IPS-18c (cell line): Measurements from ENCODE around the gene ABLIM2.

Source experiments
- H3K4me3 ChIP-seq: 2 replicates; pipeline ENCODE4 v1.7.0; 2013; ENCODE audit warnings: low read depth, mild to moderate bottlenecking, low read length, moderate library complexity; ENCODE audit not compliant: insufficient read depth
- H3K9me3 ChIP-seq: one replicate; pipeline ENCODE4 v1.6.1; 2013; ENCODE audit warnings: mild to moderate bottlenecking, low read length, moderate library complexity; ENCODE audit not compliant: control insufficient read depth, insufficient read depth

ABLIM2 gene

DNA sequence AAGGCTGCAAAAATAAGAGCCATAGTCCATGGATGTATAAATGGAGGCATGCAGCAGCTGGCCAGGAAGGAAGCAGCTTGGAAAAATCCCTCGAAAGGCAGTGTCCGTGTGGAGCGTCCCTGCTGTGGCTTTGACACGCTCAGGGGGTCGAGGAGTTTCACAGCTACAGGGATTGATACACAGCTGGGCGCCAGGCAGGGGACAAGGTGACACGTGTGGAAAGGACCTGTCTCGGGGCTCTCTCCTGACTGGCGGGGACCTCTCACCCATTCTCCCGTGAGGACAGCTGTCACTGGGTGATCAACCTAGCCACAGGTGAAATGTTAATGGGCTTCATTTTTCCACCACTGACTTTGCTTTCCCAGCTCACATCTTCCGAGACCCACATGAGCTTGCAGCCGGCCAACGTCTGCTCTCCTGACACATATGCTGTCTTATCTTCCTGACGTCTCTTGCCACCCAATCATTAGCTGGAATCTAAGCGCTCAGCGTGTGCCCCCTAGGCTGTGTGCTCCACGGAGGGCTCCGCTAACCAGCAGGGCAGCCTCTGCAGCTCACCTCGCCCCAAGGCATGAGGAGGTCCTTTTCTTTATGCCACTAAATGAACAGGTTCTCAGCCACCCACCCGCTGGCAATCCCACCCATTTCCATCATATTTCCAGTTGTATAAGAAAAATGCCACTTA, 129.6 kb downstream of the ABLIM2 start:
- no peak overlapping the region for H3K4me3 ChIP-seq
- H3K9me3 ChIP-seq, result no peaks in the 10 kb centered on the region

DNA sequence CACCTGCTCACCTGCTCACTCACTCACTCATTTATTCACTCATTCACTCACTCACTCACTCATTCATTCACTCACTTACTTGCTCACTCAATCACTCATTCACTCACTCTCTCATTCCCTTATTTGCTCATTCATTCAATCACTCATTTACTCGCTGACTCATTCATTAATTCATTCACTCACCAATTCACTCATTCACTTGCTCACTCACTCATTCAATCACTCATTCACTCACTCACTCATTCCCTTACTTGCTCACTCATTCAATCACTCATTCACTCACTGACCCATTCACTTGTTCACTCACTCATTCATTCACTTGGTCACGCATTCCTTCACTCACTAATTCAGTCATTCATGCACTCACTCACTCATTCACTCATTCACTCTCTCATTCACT, 130.2 kb downstream of the ABLIM2 start:
- Histone ChIP-seq H3K9me3 (no peaks in the 10 kb centered on the region), H3K4me3 (no peak overlapping the region)

DNA sequence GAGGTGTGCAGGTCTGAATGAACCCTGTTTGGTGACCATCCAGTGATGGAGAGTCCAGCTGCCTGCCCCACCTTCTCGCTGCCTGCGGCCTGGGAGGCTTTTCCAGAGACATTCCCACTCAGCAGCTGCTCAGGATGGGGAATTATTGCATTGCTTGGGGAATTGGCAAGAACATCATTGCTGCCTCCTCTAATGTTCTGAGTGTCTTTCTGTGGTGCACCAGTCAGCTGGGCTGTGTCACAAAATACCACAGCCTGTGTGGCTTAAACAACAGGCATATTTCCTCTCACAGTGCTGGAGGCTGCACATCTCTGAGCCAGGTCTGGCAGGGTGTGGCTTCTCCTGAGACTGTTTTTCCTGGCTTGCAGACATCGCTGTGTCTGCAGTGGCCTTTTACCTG, 132.2 kb downstream of the ABLIM2 start:
- Histone ChIP-seq H3K9me3 (no peaks in the 10 kb centered on the region), H3K4me3 (no peak overlapping the region)

DNA sequence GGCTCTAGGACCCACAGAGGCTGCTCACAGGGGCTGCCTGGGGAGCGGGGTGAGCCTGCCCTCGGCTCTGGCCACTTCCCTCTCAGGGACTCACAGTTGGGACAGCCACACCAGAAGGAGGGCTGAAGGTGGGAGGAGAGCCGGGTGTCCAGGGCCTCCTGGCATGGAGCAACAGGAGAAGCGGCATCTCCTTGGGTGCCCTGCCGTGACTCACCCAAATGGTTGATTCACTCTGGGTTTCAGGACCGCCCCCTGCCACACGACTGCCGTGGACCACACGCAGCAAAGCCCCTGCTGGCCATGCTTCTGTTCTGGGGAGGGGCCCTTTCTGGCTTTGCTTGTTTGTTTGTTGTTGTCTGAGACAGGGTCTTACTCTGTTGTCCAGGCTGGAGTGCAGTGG, 132.9 kb downstream of the ABLIM2 start:
- Histone ChIP-seq H3K4me3 (no peak overlapping the region), H3K9me3 (no peaks in the 10 kb centered on the region)

DNA sequence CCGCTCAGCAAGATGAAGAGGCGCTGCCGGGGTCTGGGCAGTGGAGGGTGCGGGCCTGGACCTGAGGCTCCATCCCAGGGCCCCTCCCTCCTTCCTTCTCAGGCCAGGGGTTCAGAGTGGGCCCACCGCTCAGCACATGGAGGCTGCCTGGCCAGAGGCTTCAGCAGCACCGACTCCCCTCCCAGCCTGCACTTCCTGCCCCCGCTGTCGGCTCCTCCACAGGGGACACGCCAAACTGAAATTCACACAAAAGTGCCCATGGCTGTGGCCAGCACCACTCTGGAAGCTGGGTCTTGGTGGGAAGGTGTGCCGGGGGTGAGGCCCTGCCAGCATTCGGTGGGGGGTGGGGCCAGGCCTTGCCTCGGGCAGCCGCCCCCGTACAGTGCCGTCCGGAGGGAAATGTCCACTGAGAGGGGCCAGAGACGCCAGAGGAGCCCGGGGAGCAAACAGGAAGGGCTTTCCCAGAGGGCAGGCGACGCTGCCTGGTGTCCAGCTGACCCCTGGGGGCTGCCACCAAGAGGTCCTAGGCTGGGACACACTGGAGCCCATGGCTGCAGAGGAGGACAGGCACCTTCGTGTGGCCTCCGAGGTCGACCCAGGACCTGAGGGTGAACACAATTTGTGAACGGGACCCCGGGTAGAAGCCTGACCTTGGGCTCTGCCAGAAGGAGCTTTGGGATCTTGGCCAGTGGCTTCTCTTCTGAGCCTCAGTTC, 134.4 kb downstream of the ABLIM2 start:
- H3K9me3 ChIP-seq, result no peaks in the 10 kb centered on the region
- H3K4me3 ChIP-seq, result no peak overlapping the region

DNA sequence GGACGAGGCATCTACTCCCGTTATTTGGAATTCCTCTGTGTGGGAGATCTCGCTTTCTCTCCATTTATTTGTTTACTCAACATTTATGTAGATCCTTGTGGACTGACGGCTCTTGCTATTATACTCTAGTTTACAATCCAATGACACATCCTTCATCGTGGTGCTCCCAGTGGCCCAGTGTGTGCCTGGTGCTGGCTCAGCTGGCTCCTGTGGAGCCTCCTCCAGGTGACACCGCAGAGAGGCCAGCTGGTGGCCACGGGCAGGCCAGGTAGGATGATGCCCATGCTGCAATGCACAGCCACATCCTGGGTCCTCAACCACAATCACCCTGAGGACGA, 134.9 kb downstream of the ABLIM2 start:
- H3K4me3 ChIP-seq, result no peak overlapping the region
- no peaks in the 10 kb centered on the region for H3K9me3 ChIP-seq

DNA sequence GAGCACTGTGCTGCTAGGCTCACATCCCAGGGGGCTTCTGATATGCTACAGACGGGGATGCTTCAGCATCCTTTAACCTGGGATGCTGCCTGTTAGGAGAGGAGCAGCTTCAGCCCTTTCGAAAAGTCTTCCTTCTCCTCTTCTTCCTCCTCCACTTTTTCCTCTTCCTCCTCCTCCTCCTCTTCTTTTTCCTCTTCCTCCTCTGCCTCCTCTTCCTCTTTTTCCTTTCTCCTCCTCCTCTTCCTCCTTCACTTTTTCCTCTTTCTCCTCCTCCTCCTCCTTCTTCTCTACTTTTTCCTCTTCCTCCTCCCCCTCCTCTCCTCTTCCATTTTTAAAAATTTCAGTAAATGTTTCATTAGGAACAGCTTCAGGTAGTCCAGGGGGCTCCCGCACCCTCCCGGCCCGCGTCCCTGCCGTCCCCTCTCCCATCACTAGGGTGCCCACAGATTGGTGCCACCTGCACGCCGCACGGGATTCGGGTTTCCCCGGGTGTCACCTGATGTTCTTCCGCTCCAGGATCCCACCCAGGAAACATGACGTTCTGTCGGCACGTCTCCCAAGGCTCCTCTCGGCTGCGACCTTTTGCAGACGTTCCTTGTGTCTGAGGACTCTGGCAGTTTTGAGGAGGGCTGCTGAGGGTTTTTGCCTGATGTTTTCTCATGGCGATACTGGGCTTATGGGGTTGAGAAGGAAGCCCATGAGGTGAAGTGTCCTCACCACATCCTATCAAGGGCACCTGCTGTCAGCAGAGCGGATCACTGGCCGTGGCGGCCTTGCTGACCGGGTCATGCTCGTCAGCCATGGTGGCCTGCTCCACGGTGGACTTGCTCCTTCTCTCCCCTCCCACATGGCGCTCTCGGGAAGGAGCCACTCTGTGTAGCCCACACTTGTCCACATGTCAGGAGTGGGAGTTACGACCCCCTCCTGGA, 135.6 kb downstream of the ABLIM2 start:
- Histone ChIP-seq H3K4me3 (no peak overlapping the region), H3K9me3 (no peaks in the 10 kb centered on the region)

DNA sequence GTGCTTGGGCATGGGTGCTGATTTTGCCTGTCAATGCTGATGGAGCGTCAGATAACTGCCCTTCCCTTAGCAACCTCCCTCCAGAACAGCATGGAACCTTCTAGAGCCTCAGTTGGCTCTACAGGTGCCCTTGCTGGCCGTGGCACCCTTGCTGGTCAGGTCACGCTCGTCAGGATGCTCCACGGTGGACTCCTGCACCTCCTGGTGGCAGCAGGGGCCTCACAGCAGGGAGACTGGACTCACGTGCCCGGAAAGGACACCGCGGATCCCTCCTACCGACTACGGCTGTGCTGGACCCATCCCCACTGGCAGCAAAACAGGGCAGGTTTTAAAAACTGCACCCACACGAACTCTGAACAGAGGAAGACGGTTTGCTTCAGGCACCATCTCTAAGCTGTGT, 136.8 kb downstream of the ABLIM2 start:
- Histone ChIP-seq H3K9me3 (no peaks in the 10 kb centered on the region), H3K4me3 (no peak overlapping the region)

DNA sequence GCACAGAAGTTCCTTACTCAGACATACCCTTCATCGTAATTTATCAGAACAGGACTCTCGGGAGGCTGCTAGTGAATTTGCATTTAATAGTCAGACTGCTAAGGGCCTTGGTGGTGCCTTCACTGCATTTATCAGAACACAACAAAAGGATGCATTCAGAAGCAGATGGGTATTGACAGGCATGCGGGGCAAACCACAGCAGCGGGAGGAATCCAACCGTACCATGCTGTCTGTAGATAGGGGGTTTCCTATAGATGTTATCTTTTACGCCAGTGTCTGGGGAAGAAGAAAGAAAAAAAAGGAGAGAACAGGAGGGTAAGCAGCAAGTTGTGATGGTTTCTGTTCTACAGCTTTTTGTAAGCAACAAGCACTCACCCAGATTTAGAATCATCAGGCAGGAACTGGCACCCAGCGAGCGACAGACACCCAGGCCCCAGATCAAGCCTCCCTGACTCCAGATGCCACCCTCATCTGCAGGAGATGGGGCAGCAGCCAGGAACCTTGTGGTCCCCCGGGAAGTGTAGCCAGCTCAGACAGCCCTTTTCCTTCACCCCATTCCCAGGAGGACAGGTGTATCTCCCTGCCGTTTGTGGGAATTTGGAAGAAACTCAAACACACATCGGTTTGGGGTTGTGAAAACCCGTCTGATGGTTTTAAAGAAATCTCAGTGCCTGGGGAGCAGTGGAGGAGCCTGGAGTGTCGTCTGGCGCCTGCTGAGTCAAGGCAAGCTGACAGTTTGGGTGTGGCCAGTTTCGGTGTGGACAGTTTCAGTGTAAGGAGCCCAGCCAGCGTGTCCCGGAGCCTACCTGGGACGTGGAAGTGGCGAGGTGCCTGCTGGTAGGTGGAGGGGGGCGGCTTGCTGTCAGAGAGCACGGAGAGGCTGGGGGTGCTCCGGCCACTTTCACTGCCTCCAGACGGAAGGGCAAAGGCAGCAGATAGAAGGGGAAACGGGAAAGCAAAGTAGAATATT, 138.9 kb downstream of the ABLIM2 start:
- Histone ChIP-seq H3K4me3 (no peak overlapping the region), H3K9me3 (no peaks in the 10 kb centered on the region)

DNA sequence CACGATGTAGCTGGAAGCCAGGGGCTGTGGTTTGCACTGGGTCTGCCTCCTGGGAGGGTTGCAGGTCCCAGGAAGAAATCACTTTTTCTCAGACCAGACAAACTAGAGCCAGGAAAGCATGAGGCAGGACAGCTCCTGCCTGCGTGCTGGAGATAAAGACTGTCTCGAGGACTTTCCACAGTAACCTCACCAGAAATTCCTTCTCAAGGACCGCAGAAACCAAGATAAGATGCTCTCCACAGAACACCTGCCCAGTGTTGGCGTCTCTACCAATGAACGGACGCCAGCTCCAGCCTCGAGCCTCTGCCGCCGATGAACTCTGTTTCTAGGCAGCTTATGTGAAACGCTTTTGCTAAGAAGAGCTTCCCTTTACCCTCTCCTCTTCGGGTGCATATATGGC, 142.1 kb downstream of the ABLIM2 start:
- Histone ChIP-seq H3K9me3 (no peaks in the 10 kb centered on the region), H3K4me3 (no peak overlapping the region)

DNA sequence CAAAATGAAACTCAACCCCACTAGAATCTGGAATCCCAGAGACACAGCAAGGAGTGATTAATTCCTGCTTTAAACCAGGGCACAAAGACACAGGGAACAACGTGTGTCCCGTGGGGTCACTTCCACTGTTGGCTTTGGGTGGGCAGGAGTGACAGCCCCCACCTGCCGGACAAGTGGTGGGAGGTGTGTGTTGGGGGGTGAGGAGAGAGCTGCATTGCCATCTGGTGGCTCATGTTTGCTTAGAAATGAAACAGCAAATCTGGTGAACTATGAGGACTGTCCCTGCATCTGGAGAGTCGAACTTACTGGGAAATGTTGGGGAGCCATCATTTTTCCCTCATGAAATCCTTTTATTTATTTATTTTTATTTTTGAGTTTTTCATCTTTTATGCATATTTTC, 143.1 kb downstream of the ABLIM2 start:
- Histone ChIP-seq H3K9me3 (no peaks in the 10 kb centered on the region), H3K4me3 (no peak overlapping the region)

DNA sequence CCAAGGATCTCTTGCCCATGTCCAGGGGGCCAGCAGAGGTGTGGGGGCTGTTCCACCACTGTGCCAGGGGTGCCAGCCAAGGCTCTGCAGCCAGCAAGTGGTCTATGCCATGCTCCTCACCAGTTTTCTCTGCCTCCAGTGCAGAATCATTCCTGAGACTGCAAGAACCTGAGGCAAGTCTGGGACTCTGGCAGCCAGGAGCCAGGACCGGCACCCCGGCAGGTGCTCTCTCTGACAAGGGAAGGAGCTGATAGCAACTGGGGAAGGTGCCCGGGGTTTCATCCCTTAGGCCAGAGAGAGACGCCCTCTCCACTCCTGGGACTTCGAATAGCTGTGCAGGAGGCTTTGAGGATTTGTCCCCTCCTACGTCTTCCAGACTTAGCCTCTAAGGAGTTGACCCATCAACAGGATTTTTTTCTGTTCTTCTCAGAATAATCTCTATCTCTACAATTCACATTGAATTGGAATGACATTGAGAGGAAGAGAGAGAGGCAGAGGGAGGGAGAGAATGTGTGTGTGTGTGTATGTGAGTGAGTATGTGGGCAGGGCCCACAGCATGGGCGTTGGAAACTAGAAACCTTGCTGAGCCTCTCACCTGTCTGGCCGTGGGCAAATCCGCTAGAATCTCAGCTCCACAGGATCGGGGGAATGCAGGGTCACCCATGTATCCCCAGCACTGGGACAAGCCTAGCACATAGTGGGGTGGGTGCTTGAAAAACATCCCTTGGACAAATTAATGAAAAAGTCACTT, 144.5 kb downstream of the ABLIM2 start:
- Histone ChIP-seq H3K9me3 (no peaks in the 10 kb centered on the region), H3K4me3 (no peak overlapping the region)

DNA sequence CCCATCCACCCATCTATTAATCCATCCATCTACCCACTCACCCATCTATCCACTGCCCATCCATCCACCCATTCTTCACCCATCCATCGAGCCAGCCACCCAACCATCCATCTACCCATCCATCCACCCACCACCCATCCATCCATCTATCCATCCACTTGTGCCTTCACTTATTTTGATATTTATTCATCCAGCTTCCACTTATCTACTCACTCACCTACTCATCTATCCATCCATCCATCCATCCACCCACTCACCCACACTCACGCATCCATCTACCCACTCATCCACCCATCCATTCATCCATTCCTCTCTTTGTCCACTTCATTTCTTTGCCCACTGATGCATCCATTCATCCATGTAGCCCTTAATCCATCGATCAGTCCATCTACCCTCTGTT, 146.1 kb downstream of the ABLIM2 start:
- no peaks in the 10 kb centered on the region for H3K9me3 ChIP-seq
- no peak overlapping the region for H3K4me3 ChIP-seq

DNA sequence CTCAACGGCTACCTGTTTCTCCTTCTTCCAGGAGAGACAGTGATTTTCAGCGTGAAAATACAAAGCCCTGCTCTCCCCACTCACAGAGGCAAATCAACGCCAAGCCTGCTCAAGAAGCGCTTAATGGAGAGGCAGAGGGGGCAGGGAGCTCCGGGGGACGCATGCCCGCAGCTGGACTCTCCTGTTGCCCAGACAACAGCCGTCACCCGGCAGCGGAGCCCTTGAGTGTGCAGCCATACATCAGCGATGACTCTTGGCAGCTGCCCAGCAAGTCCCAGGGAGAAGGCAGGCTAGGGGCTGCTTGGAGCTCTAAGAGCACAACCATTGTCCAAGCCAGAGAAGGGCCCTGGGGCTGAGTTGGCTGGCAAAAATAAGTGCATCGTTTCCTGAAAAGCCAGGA, 148.0 kb downstream of the ABLIM2 start:
- Histone ChIP-seq H3K9me3 (no peaks in the 10 kb centered on the region), H3K4me3 (no peak overlapping the region)

DNA sequence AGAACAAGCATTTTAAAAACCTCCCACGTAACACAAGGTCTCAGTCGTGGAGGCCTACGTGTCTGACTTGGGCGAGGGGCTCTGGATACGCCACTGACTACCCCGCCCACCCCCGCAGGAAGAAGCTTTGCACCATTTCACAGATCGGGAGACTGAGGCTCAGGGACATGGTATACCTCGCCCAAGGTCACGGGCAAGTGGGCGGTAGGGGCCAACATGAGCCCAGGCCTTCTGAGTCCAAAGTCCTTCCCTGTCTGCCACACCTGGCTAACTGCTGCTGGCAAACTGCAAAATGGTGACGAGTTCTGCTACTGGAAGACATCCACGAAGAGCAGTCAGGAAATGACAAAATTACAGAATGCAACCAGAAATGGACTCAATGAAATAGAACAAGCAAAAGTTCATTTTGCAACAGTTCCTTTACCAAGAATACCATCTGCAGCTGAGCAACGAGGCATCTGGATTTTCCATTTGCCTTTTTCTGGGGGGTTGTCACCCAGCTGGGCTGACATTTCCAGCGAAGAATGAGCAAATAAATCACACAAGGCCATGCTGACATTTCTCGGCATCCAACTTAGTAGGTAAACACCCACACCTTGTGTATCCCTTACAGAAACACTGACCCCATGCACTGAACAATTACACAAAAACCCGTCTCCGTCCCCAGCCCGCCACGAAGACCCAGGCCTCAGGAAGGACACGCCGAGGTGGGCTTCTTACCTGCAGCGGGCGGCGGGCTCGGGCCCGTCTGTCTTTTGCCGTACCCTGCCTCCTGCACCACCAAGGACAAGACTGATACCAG, 148.7 kb downstream of the ABLIM2 start:
- H3K4me3 ChIP-seq, result no peak overlapping the region
- H3K9me3 ChIP-seq, result no peaks in the 10 kb centered on the region

DNA sequence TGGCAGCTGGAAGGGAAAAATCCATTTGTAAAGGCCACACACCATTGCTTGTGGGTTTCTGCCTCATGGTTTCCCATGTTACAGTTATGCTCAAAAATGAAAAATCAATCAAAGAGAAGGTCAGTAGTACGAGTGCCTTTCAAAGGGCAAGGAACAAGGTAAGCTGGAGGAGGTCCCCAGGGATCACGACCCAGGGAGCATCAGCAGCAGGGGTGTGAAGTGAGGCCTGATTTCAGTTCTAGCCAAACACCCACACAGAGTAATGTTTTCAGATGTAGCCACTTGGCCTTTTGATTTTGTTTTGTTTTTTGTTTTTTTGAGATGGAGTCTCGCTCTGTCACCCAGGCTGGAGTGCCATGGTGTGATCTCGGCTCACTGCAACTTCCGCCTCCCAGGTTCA, 149.5 kb downstream of the ABLIM2 start:
- Histone ChIP-seq H3K9me3 (no peaks in the 10 kb centered on the region), H3K4me3 (no peak overlapping the region)
